ENCODE results near the gene SYT1.

SYT1 gene

GRCh38 chr12:79434561-79434960 lies 570.0 kb downstream of the SYT1 start:
- TF ChIP-seq GATA3 (IDR thresholded peaks at IDR 0.05; ENCODE audit: low read depth, low read length) (no peak), GATA2 (IDR thresholded peaks at IDR 0.05; ENCODE audit: low read depth, low read length) (no peak)

DNA sequence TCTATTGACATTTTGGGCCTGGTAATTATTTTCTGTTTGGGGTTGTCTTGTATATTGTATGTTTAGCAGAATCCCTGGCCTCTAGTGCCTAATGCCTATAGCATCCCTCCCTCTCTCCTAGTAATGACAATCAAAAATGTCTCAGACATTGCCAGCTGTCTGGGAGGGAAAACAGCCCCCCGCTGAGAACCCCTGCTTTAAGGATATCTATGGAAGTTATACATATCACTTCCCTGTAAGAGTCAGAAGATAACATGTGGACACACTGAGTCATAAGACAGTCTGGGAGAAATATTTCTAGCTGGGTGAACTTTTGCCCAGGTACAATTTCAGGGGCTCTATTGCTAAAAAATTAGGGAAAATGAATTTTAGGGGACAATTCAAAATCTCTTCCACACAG lies 571.2 kb downstream of the SYT1 start:
- TF ChIP-seq GATA3 (IDR thresholded peaks at IDR 0.05; ENCODE audit: low read depth, low read length) (no peak), GATA2 (IDR thresholded peaks at IDR 0.05; ENCODE audit: low read depth, low read length) (no peak)

DNA sequence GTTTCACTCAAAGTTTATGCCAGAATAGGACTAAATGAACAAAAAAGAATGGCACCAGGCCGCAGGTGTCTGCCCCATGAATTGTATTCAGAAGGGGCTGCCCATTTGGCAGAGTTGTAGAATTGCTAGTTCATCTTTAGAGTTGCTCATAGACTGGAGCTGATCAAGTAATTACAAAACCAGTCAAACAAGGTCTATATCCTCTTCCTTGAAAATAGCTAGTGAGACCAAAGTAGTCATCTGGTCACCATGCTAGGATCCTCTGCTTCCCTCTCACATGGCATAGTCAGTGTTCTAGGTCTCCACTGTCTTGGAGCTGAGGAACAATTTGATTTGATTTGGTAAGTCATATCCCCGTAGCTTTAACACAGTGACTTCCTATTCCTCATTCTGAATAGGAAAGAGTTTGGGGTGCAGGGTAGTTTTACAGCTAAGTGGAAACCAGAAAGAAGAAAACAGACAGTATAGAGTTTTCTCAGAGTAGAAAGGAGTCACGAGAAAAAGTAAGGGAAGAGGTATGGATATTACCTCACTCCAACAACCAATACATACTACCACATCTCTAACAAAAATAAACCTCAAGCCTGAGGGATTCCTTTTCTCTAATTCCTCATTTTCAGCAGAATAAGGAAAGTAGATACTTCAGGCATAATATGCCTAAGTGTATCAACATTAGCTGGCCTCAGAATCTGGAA lies 574.1 kb downstream of the SYT1 start:
- TF ChIP-seq GATA2 (IDR thresholded peaks at IDR 0.05; ENCODE audit: low read depth, low read length): no peak
- TF ChIP-seq GATA3 (IDR thresholded peaks at IDR 0.05; ENCODE audit: low read depth, low read length): no peak

- no peak for TF ChIP-seq GATA3 (IDR thresholded peaks at IDR 0.05; ENCODE audit: low read depth, low read length)
- no peak for TF ChIP-seq GATA2 (IDR thresholded peaks at IDR 0.05; ENCODE audit: low read depth, low read length)
These were observed 574.7 kb downstream of the SYT1 start for GRCh38 chr12:79439175-79439825.

DNA sequence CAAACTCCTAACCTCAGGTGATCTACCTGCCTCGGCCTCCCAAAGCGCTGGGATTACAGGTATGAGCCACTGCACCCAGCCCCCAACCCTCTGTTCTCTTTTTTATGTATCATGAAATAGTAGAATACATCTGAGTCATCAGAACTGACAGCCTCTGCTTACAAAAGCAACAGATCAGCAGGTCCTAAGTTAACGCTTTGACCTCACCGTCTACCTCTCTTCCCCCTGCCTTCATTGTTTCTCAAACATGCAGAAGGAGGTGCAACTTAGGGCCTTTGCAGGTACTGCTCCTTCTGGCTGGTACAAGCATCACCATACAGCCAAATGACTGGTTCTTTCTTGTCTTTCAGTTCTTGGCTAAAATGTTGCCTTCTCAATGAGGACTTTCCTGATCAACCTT lies 577.0 kb downstream of the SYT1 start:
- TF ChIP-seq GATA3 (IDR thresholded peaks at IDR 0.05; ENCODE audit: low read depth, low read length) (no peak), GATA2 (IDR thresholded peaks at IDR 0.05; ENCODE audit: low read depth, low read length) (no peak)

DNA sequence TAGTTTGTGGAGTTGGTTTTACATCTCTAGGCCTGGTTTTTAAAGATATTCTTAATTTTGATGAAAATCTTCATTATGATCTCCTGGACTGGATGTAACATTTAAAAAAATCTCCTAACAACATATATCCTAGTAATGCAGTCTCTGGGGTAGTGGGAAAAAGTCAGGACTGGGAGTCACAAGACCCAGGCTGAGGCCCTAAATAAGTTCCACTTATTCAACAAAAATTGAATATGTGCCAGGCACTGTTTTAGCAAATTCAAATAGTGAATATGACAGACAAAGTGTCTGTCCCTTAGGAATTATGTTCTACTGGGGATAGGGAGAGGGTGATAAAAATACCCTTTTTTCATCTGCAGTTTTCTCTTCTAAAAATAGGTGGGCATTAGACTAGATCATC lies 577.8 kb downstream of the SYT1 start:
- no peak for TF ChIP-seq GATA3 (IDR thresholded peaks at IDR 0.05; ENCODE audit: low read depth, low read length)
- no peak for TF ChIP-seq GATA2 (IDR thresholded peaks at IDR 0.05; ENCODE audit: low read depth, low read length)

- no peak for TF ChIP-seq GATA3 (IDR thresholded peaks at IDR 0.05; ENCODE audit: low read depth, low read length)
- no peak for TF ChIP-seq GATA2 (IDR thresholded peaks at IDR 0.05; ENCODE audit: low read depth, low read length)
These were observed 579.5 kb downstream of the SYT1 start for GRCh38 chr12:79444089-79444488.

DNA sequence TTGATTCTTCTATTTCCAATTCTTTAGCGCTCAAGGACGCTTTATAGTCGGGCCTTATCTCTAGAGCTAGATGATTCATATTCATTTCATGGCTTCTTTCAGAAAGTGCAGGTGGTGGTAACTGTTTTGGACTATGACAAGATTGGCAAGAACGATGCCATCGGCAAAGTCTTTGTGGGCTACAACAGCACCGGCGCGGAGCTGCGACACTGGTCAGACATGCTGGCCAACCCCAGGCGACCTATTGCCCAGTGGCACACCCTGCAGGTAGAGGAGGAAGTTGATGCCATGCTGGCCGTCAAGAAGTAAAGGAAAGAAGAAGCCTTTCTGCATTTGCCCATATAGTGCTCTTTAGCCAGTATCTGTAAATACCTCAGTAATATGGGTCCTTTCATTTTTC lies 584.2 kb downstream of the SYT1 start:
- TF ChIP-seq GATA2 (IDR thresholded peaks at IDR 0.05; ENCODE audit: low read depth, low read length): no peak
- no peak for TF ChIP-seq GATA3 (IDR thresholded peaks at IDR 0.05; ENCODE audit: low read depth, low read length)

- TF ChIP-seq GATA3 (IDR thresholded peaks at IDR 0.05; ENCODE audit: low read depth, low read length): no peak
- no peak for TF ChIP-seq GATA2 (IDR thresholded peaks at IDR 0.05; ENCODE audit: low read depth, low read length)
These were observed 586.8 kb downstream of the SYT1 start for GRCh38 chr12:79451365-79451764.

- TF ChIP-seq GATA3 (IDR thresholded peaks at IDR 0.05; ENCODE audit: low read depth, low read length) (no peak), GATA2 (IDR thresholded peaks at IDR 0.05; ENCODE audit: low read depth, low read length) (no peak)
These were observed 587.4 kb downstream of the SYT1 start for GRCh38 chr12:79451978-79452377.

GRCh38 chr12:79452906-79453305 lies 588.3 kb downstream of the SYT1 start:
- no peak for TF ChIP-seq GATA2 (IDR thresholded peaks at IDR 0.05; ENCODE audit: low read depth, low read length)
- no peak for TF ChIP-seq GATA3 (IDR thresholded peaks at IDR 0.05; ENCODE audit: low read depth, low read length)

DNA sequence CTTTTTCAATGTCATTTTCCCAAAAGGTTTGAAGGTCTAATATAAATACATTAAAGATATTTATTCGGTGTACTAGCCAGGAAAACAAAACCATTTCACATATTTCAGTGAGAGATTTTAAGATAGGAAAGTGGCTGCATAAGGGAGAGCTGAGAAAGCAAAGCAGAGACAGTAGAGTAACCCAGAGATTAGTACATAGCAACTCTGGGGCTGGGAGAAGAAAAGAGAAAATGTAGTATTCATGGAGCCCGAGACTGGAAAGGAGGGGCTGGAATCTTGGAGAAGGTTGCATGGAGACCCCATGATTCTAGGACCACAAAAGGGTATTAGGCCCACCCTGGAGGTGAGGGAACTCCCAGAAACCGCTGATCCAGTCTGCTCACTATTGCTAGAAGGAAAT lies 589.2 kb downstream of the SYT1 start:
- TF ChIP-seq GATA3 (IDR thresholded peaks at IDR 0.05; ENCODE audit: low read depth, low read length) (no peak), GATA2 (IDR thresholded peaks at IDR 0.05; ENCODE audit: low read depth, low read length) (no peak)

DNA sequence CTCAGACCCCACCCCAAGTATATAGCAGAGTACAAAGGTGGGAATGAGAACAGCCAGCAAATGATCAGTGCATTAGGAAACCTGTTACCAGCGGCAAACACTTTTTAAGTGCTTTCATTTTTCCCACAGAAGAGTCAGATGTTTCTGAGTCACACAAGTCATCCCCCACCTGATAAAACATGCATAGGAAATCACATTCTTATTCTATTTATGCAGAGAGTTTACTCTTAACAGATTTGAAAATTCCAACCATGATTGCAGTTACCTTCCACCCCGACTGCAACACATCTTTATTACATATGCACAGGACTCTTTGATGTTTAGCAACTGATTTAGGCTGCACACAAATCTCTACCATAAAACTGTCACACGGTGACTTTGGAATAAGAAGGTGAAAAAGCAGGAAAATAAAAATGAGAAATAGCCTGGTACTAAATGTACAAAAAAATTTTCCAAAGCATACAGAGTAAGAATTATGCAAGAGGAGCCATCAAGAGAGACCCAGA lies 589.8 kb downstream of the SYT1 start:
- TF ChIP-seq GATA2 (IDR thresholded peaks at IDR 0.05; ENCODE audit: low read depth, low read length): no peak
- TF ChIP-seq GATA3 (IDR thresholded peaks at IDR 0.05; ENCODE audit: low read depth, low read length): no peak

DNA sequence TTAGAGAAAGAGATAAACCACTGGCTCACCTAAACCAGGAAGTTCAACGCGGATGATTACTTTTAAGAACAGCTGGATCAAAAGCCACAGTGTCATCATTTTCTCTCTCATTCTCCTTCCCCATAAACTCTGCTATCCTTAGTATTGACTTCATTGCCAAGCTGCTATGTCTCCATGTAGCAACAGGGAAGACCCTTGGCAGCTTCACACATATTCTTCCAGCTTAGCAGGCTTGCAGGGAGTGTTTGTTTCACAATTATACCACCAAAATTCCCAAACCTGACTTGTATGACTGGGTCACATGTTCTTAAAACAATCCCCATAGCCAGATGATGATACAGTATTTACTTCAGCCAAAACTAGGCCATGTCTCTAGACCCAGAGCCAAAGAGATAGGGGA lies 590.7 kb downstream of the SYT1 start:
- TF ChIP-seq GATA2 (IDR thresholded peaks at IDR 0.05; ENCODE audit: low read depth, low read length): no peak
- no peak for TF ChIP-seq GATA3 (IDR thresholded peaks at IDR 0.05; ENCODE audit: low read depth, low read length)

- TF ChIP-seq GATA2 (IDR thresholded peaks at IDR 0.05; ENCODE audit: low read depth, low read length) (no peak), GATA3 (IDR thresholded peaks at IDR 0.05; ENCODE audit: low read depth, low read length) (no peak)
These were observed 617.7 kb downstream of the SYT1 start for GRCh38 chr12:79482323-79482722.
